ENCODE data around the gene YY1. TPM values are rescaled to one million over a fixed set of nuclear protein-coding genes. Genes with fewer than 3 reads are reported as not detected.

YY1 gene
- total and polyA plus RNA-seq, 7 donors, result 23.8 to 58.4 (median 44.6) TPM

DNA sequence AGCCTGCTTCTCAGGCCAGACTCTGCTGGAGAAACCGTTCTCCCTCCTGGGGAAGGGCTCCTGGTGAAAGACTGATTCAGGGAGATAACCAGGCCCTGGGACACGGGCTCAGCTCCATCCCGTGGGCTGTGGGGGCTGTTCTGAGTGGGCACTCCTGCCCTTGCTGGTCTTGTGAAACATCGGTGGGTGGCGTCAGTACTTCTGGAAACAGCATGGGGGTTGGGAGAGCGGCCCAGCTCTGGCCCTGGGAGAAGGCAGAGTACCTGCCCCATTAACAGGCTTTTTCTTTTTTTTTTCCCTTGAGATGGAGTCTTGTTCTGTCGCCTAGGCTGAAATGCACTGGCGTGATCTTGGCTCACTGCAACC, 85.0 kb downstream of the YY1 start:
- 90 to 93% (median 91%) methylated on average over 7 to 8 of the region's 8 CpGs for WGBS, 3 donors
- Histone ChIP-seq H3K9me3 (no peaks in the 10 kb centered on the region), H3K36me3 (ENCODE audit: insufficient read depth in 1 of 2, low read depth in 1 of 2) (no peaks in the 10 kb centered on the region), H3K27me3 (ENCODE audit: insufficient read depth in 3 of 3, low read length in 2 of 3) (no peaks in the 10 kb centered on the region), H3K4me3 (no peak overlapping the region), H3K4me1 (no peaks in the 10 kb centered on the region), H3K27ac (no peak overlapping the region)
- ATAC-seq, result no peak
- intact Hi-C loops (cut with DNase I), result no loop called here
- DNase-seq, result no peak
- no peak for TF ChIP-seq CTCF (IDR thresholded peaks at IDR 0.05)

- Histone ChIP-seq H3K27me3 (ENCODE audit: insufficient read depth in 3 of 3, low read length in 2 of 3) (no peaks in the 10 kb centered on the region), H3K9me3 (no peaks in the 10 kb centered on the region), H3K27ac (no peak overlapping the region), H3K4me1 (no peaks in the 10 kb centered on the region), H3K36me3 (ENCODE audit: insufficient read depth in 1 of 2, low read depth in 1 of 2) (no peaks in the 10 kb centered on the region), H3K4me3 (no peak overlapping the region)
- ATAC-seq (no peak), DNase-seq (no peak)
- intact Hi-C loops (cut with DNase I), result no loop called here
- WGBS, 3 donors, result 69 to 80% (median 75%) methylated on average over 17 of the region's 17 CpGs
- TF ChIP-seq CTCF (IDR thresholded peaks at IDR 0.05), result no peak
Observed at GRCh38 chr14:100325231-100325632, 86.3 kb downstream of the YY1 start.

- intact Hi-C loops (cut with DNase I), result no loop called here
- Histone ChIP-seq H3K4me1 (no peaks in the 10 kb centered on the region), H3K27ac (no peak overlapping the region), H3K27me3 (ENCODE audit: insufficient read depth in 3 of 3, low read length in 2 of 3) (no peaks in the 10 kb centered on the region), H3K4me3 (no peak overlapping the region), H3K9me3 (no peaks in the 10 kb centered on the region), H3K36me3 (ENCODE audit: insufficient read depth in 1 of 2, low read depth in 1 of 2) (no peaks in the 10 kb centered on the region)
- 91 to 93% (median 92%) methylated on average over 13 of the region's 13 CpGs for WGBS, 3 donors
- no peak for TF ChIP-seq CTCF (IDR thresholded peaks at IDR 0.05)
- ATAC-seq (no peak), DNase-seq (no peak)
Observed at GRCh38 chr14:100325958-100326357, 87.0 kb downstream of the YY1 start.

GRCh38 chr14:100327128-100327527, 88.2 kb downstream of the YY1 start:
- H3K27ac ChIP-seq, result no peak overlapping the region
- no peaks in the 10 kb centered on the region for H3K4me1 ChIP-seq
- 94 to 95% (median 94%) methylated on average over 24 of the region's 24 CpGs for WGBS, 3 donors
- H3K9me3 ChIP-seq, result no peaks in the 10 kb centered on the region
- H3K4me3 ChIP-seq, result no peak overlapping the region
- ATAC-seq (no peak), DNase-seq (no peak)
- H3K27me3 ChIP-seq (ENCODE audit: insufficient read depth in 3 of 3, low read length in 2 of 3), result no peaks in the 10 kb centered on the region
- TF ChIP-seq CTCF (IDR thresholded peaks at IDR 0.05), result no peak
- intact Hi-C loops (cut with DNase I), result no loop called here
- no peaks in the 10 kb centered on the region for H3K36me3 ChIP-seq (ENCODE audit: insufficient read depth in 1 of 2, low read depth in 1 of 2)

GRCh38 chr14:100328495-100329163, 89.7 kb downstream of the YY1 start:
- intact Hi-C loops (cut with DNase I), result no loop called here
- H3K27ac ChIP-seq, result no peak overlapping the region
- H3K4me3 ChIP-seq, result no peak overlapping the region
- no peak for ATAC-seq
- DNase-seq, result no peak
- 84 to 89% (median 87%) methylated on average over 30 to 32 of the region's 32 CpGs for WGBS, 3 donors
- no peaks in the 10 kb centered on the region for H3K9me3 ChIP-seq
- TF ChIP-seq CTCF (IDR thresholded peaks at IDR 0.05), result no peak
- H3K36me3 ChIP-seq (ENCODE audit: insufficient read depth in 1 of 2, low read depth in 1 of 2), result peaks cover 0 to 6% of the 10 kb centered on the region in 2 donors
- H3K27me3 ChIP-seq (ENCODE audit: insufficient read depth in 3 of 3, low read length in 2 of 3), result no peaks in the 10 kb centered on the region
- no peaks in the 10 kb centered on the region for H3K4me1 ChIP-seq

Measured in psoas muscle (tissue), 8 donors.